ENCODE measurements around the gene ZNF136. TPM values are rescaled to one million over a fixed set of nuclear protein-coding genes. Genes with fewer than 3 reads are reported as not detected.

The ZNF136 gene
- 6.9 and 9.9 TPM in 2 replicates for total RNA-seq (2021; fragmentation: NEBNext Ultra II Directional; extraction: Animal tissue kit (Norgen Biotek cat#: 25700))
- 0.85 and 1.6 TPM in 2 replicates for polyA plus RNA-seq (2011; rRNA removed)
- 2.7 TPM for polyA plus RNA-seq (2011; cell fraction: cytosol; rRNA removed)
- 1.1 TPM for polyA plus RNA-seq (2011; cell fraction: nucleus; rRNA removed)
- polyA plus RNA-seq (2012, experiment 1 of 2) = 2.0 to 5.3 TPM (median 3.1 TPM) in 4 replicates
- 0.29 TPM for polyA plus RNA-seq (2012, experiment 2 of 2)
- polyA plus RNA-seq (2013, experiment 1 of 2) = 3.6 TPM
- 4.1 TPM for polyA plus RNA-seq (2013, experiment 2 of 2)
- polyA minus RNA-seq (2011; rRNA and poly(A)+ RNA removed) = 3.3 and 6.2 TPM in 2 replicates
- polyA minus RNA-seq (2011; cell fraction: cytosol; rRNA and poly(A)+ RNA removed) = 4.5 TPM
- 5.4 TPM for polyA minus RNA-seq (2011; cell fraction: nucleus; rRNA and poly(A)+ RNA removed)
- long read RNA-seq, experiment 1, partial matches to known transcripts = 0 of 1 reads
- long read RNA-seq, experiment 1, other reads (novel, unspliced or antisense) = 0 of 1 reads
- long read RNA-seq, experiment 2, transcript ZNF136-201 (4 exons, 3,643 nt) = major isoform, 5 of 5 reads
- long read RNA-seq, experiment 2, partial matches to known transcripts = 0 of 5 reads
- long read RNA-seq, experiment 2, other reads (novel, unspliced or antisense) = 0 of 5 reads

- H3K9me3 ChIP-seq (ENCODE audit: insufficient read depth in 2 of 2, low read depth in 1 of 2, low read length in 1 of 2) = peaks cover 0 to 5% of the 10 kb centered on the region in 2 experiments; a peak in 1 of 4 replicates
- peak within 1 kb of the TSS; percentile 89 for H2BK5ac ChIP-seq (ENCODE audit: low read depth, low read length)
- ChIA-PET POLR2A (ENCODE audit: partially characterized antibody) (interaction anchor here (0.7 to 2.0 kb wide), 7 partner anchors 10 to 378 kb away, joined by 3 to 9 read pairs (median 4); partner anchors contain the start of genes ZNF20 and ZNF878), CTCF (ENCODE audit: partially characterized antibody) (interaction anchor here (1.7 kb wide), 1 partner anchor 23 kb away, joined by 3 read pairs; the partner anchor contains the start of gene ZNF20)
- no peak within 1 kb of the TSS for H3K14ac ChIP-seq (ENCODE audit: insufficient read length)
- H3K18ac ChIP-seq (ENCODE audit: extremely low read depth, low read length) = peak within 1 kb of the TSS; percentile 32; the same call in 1 of the 2 replicates
- no peaks in the 10 kb centered on the region; a peak in 1 of 8 replicates for H3K36me3 ChIP-seq (ENCODE audit: control insufficient read depth in 2 of 4, insufficient read depth in 4 of 4, low read length in 3 of 4)
- H3K23me2 ChIP-seq (ENCODE audit: low read depth, low read length) = peaks cover 6% of the 10 kb centered on the region
- no peak within 1 kb of the TSS for H2BK20ac ChIP-seq (ENCODE audit: low read length)
- H3K27ac ChIP-seq (ENCODE audit: low read depth, low read length) = peak within 1 kb of the TSS; percentile 74
- peak within 1 kb of the TSS; percentile 87 to 97 (median 94) for H3K4me3 ChIP-seq (ENCODE audit: extremely low read depth in 1 of 4, insufficient read depth in 2 of 4, low read depth in 3 of 4, low read length in 4 of 4)
- peak within 1 kb of the TSS; percentile 69 to 84 for H3K4me2 ChIP-seq (ENCODE audit: insufficient read depth in 1 of 2, low read depth in 2 of 2, low read length in 2 of 2)
- H4K8ac ChIP-seq (ENCODE audit: extremely low read depth, insufficient read depth, low read length) = peak within 1 kb of the TSS; percentile 72
- no peak within 1 kb of the TSS for H4K5ac ChIP-seq (ENCODE audit: insufficient read length, low read depth, low read length)
- FAIRE-seq (peak; percentile 73), DNase-seq (ENCODE audit: low read depth in 1 of 2, low spot score in 2 of 2) (peak; percentile 79 to 93)
- H3K79me2 ChIP-seq (ENCODE audit: control insufficient read depth in 1 of 2, insufficient read depth in 2 of 2, low read length in 2 of 2) = peaks cover 0 to 38% of the 10 kb centered on the region in 2 experiments; a peak in 3 of 4 replicates
- no peak within 1 kb of the TSS for H2BK12ac ChIP-seq (ENCODE audit: low read depth, low read length)
- H2AK5ac ChIP-seq (ENCODE audit: low read depth, low read length) = no peak within 1 kb of the TSS
- 1% methylated on average over 42 of the region's 57 CpGs; no CpG with 5 or more reads in 1 of the 2 experiments for WGBS, 2 experiments (ENCODE audit: extremely low coverage in 1 of 2, insufficient coverage in 1 of 2, insufficient read length in 1 of 2, insufficient replicate concordance in 2 of 2, low coverage in 1 of 2, low lambda C conversion rate in 2 of 2, missing lambda C conversion rate in 1 of 2)
- peaks cover 2 to 4% of the 10 kb centered on the region in 2 experiments for H4K20me1 ChIP-seq (replicated peaks in 1 of 2; ENCODE audit: control insufficient read depth in 1 of 2, insufficient read depth in 2 of 2, low read length in 2 of 2)
- no peak within 1 kb of the TSS for H2BK120ac ChIP-seq (replicated peaks; ENCODE audit: low read depth, low read length)
- H2AFZ ChIP-seq (ENCODE audit: low read length) = peak within 1 kb of the TSS; percentile 64; the same call in 1 of the 2 replicates
- H3K79me1 ChIP-seq (ENCODE audit: low read depth, low read length) = peaks cover 3% of the 10 kb centered on the region; the same call in 1 of the 2 replicates
- no peak within 1 kb of the TSS for H3K4ac ChIP-seq (replicated peaks; ENCODE audit: insufficient read length, low read depth, low read length)
- no peak within 1 kb of the TSS for H4K91ac ChIP-seq (replicated peaks; ENCODE audit: insufficient read length, low read length)
- no peak within 1 kb of the TSS for H3K56ac ChIP-seq (replicated peaks; ENCODE audit: insufficient read length, low read depth, low read length)
- H2BK15ac ChIP-seq (ENCODE audit: low read length) = no peak within 1 kb of the TSS
- peaks cover 0 to 3% (median 1%) of the 10 kb centered on the region in 4 experiments; a peak in 2 of 7 replicates for H3K4me1 ChIP-seq (replicated peaks in 1 of 4; ENCODE audit: control insufficient read depth in 3 of 4, insufficient read depth in 4 of 4, low read length in 3 of 4)
- peak within 1 kb of the TSS; percentile 74 to 89 (median 88) for H3K9ac ChIP-seq (replicated peaks in 1 of 4; ENCODE audit: extremely low read depth in 1 of 4, low read depth in 3 of 4, low read length in 3 of 4)
- H3K27me3 ChIP-seq (replicated peaks in 1 of 4; ENCODE audit: control insufficient read depth in 3 of 4, extremely low read depth in 1 of 4, insufficient read depth in 3 of 4, low read length in 3 of 4) = no peaks in the 10 kb centered on the region
- H3K23ac ChIP-seq (ENCODE audit: insufficient read length) = no peak within 1 kb of the TSS
- TF ChIP-seq TBP (IDR thresholded peaks at IDR 0.05; ENCODE audit: low read depth, low read length) = peak; percentile 69; the same call in 1 of the 2 replicates
- peak; percentile 39 for TF ChIP-seq TAF7 (optimal IDR thresholded peaks at IDR 0.05; ENCODE audit: borderline replicate concordance, low read depth, low read length)
- TF ChIP-seq RNF2 (IDR thresholded peaks at IDR 0.05; ENCODE audit: borderline replicate concordance, low read depth, low read length, missing control alignments, poor library complexity, severe bottlenecking) = no peak
Observed at GRCh38 chr19:12162882-12163806, at the start of gene ZNF136. Gene ZNF136, plus strand, starts transcription at chr19:12163096. Its CDS starts 108 bp downstream, at chr19:12163204.
